HEK293 (cell line): ENCODE results near the gene BCL2.
A peak's percentile ranks its signal among the peaks of the same experiment; 100 is the strongest.

ENCODE experiments used
- CTCF ChIA-PET: fragments of 350-600 bp; formaldehyde crosslinking; extraction: SDS; loops from one replicate; lab custom pipeline; 2021; ENCODE audit warnings: antibody characterized with exemption; lab: Yijun Ruan, JAX
- POLR2A ChIA-PET: fragments of 300-600 bp; formaldehyde crosslinking; extraction: SDS; loops from one replicate; lab custom pipeline; 2020; ENCODE audit warnings: antibody characterized with exemption, inconsistent platforms; lab: Yijun Ruan, JAX
- H3K27ac ChIP-seq: fragments of 200-500 bp; sonication (Bioruptor generic); 2 replicates; pipeline ENCODE4 v1.5.1; 2014; ENCODE audit warnings: low read depth, low read length, control low read depth, inconsistent platforms; ENCODE audit errors: extremely low read depth
- H3K36me3 ChIP-seq, 2 experiments: fragments of 200-500 bp in 1 of 2; sonication (Bioruptor generic) in 1 of 2; 1 replicate in 1 of 2; 2 replicates in 1 of 2; pipeline ENCODE4 v1.5.1; 2014 to 2017; ENCODE audit warnings: inconsistent platforms in 2 of 2, low read length in 2 of 2; ENCODE audit not compliant: control insufficient read depth in 2 of 2, insufficient read depth in 1 of 2
- H3K4me1 ChIP-seq: fragments of 200-500 bp; sonication (Bioruptor generic); 2 replicates; pipeline ENCODE4 v1.5.1; 2014; ENCODE audit warnings: mild to moderate bottlenecking, low read length, inconsistent platforms; ENCODE audit not compliant: control insufficient read depth, insufficient read depth
- H3K4me3 ChIP-seq: 2 replicates; pipeline ENCODE4 v1.5.1; 2011; ENCODE audit warnings: low read depth, mild to moderate bottlenecking, control low read depth, low read length, moderate library complexity
- H3K9me3 ChIP-seq: fragments of 200-500 bp; sonication (Bioruptor generic); 2 replicates; pipeline ENCODE4 v1.5.1; 2014; ENCODE audit warnings: low read depth, low read length, inconsistent platforms; ENCODE audit not compliant: control insufficient read depth, insufficient read depth
- GLIS1 ChIP-seq: fragments of 450-650 bp; formaldehyde crosslinking; IDR thresholded peaks from 2 replicates; pipeline ENCODE4 v1.5.1; 2016; ENCODE audit warnings: missing biosample characterization, missing genetic modification characterization
- GLIS2 ChIP-seq: fragments of 450-650 bp; formaldehyde crosslinking; IDR thresholded peaks from 2 replicates; pipeline ENCODE4 v1.5.1; 2016; ENCODE audit warnings: missing biosample characterization, missing genetic modification characterization
- HOXC10 ChIP-seq: sonication (generic); formaldehyde crosslinking; IDR thresholded peaks from 2 replicates; pipeline ENCODE4 v1.8.1; 2023; ENCODE audit warnings: mild to moderate bottlenecking, missing genetic modification reagents
- OSR2 ChIP-seq: fragments of 450-650 bp; formaldehyde crosslinking; IDR thresholded peaks from 2 replicates; pipeline ENCODE4 v1.5.1; 2016; ENCODE audit warnings: missing biosample characterization, missing genetic modification characterization
- WT1 ChIP-seq: fragments of 450-650 bp; formaldehyde crosslinking; IDR thresholded peaks from 2 replicates; pipeline ENCODE4 v1.5.1; 2016; ENCODE audit warnings: missing biosample characterization, missing genetic modification characterization
- ZBTB17 ChIP-seq: fragments of 450-650 bp; formaldehyde crosslinking; IDR thresholded peaks from 2 replicates; pipeline ENCODE4 v1.5.1; 2016; ENCODE audit warnings: missing biosample characterization, missing genetic modification characterization
- ZBTB8A ChIP-seq: fragments of 450-650 bp; formaldehyde crosslinking; IDR thresholded peaks from 2 replicates; pipeline ENCODE4 v1.5.1; 2016; ENCODE audit warnings: missing biosample characterization, missing genetic modification characterization
- ZNF10 ChIP-seq: fragments of 450-650 bp; formaldehyde crosslinking; IDR thresholded peaks from 2 replicates; pipeline ENCODE4 v1.5.1; 2017; ENCODE audit warnings: missing biosample characterization, missing genetic modification characterization
- ZNF169 ChIP-seq: fragments of 450-650 bp; formaldehyde crosslinking; IDR thresholded peaks from 2 replicates; pipeline ENCODE4 v1.5.1; 2016; ENCODE audit warnings: missing biosample characterization, missing genetic modification characterization
- ZNF175 ChIP-seq: fragments of 450-650 bp; formaldehyde crosslinking; IDR thresholded peaks from 2 replicates; pipeline ENCODE4 v1.5.1; 2016; ENCODE audit warnings: missing biosample characterization, missing genetic modification characterization
- ZNF19 ChIP-seq: fragments of 450-650 bp; formaldehyde crosslinking; IDR thresholded peaks from 2 replicates; pipeline ENCODE4; 2016; ENCODE audit warnings: missing biosample characterization, missing genetic modification characterization, low read depth
- ZNF302 ChIP-seq: fragments of 450-650 bp; formaldehyde crosslinking; IDR thresholded peaks from 2 replicates; pipeline ENCODE4 v1.5.1; 2016; ENCODE audit warnings: missing biosample characterization, missing genetic modification characterization, low read depth
- ZNF341 ChIP-seq: fragments of 450-650 bp; formaldehyde crosslinking; IDR thresholded peaks from 2 replicates; pipeline ENCODE4; 2016; ENCODE audit warnings: low read depth, missing biosample characterization, missing genetic modification characterization
- ZNF658 ChIP-seq: fragments of 450-650 bp; formaldehyde crosslinking; IDR thresholded peaks from 2 replicates; pipeline ENCODE4; 2016; ENCODE audit warnings: missing biosample characterization, missing genetic modification characterization
- ZNF76 ChIP-seq: fragments of 450-650 bp; formaldehyde crosslinking; IDR thresholded peaks from 2 replicates; pipeline ENCODE4; 2016; ENCODE audit warnings: low read depth, missing biosample characterization, missing genetic modification characterization, borderline replicate concordance
- TF ChIP-seq, protein P1 (sequence below): fragments of 450-650 bp; formaldehyde crosslinking; IDR thresholded peaks from 2 replicates; pipeline ENCODE4 v1.5.1; 2017; ENCODE audit warnings: missing biosample characterization, missing genetic modification characterization
- TF ChIP-seq, protein P2 (sequence below): fragments of 450-650 bp; formaldehyde crosslinking; IDR thresholded peaks from 2 replicates; pipeline ENCODE4 v1.5.1; 2016; ENCODE audit warnings: missing biosample characterization, missing genetic modification characterization
- TF ChIP-seq, protein P3 (sequence below): fragments of 450-650 bp; formaldehyde crosslinking; IDR thresholded peaks from 2 replicates; pipeline ENCODE4 v1.5.1; 2016; ENCODE audit warnings: missing biosample characterization, missing genetic modification characterization
- TF ChIP-seq, protein P4 (sequence below): fragments of 450-650 bp; formaldehyde crosslinking; IDR thresholded peaks from 2 replicates; pipeline ENCODE4 v1.5.1; 2016; ENCODE audit warnings: missing biosample characterization, missing genetic modification characterization
- TF ChIP-seq, protein P5 (sequence below): fragments of 450-650 bp; formaldehyde crosslinking; IDR thresholded peaks from 2 replicates; pipeline ENCODE4 v1.5.1; 2016; ENCODE audit warnings: missing biosample characterization, missing genetic modification characterization, borderline replicate concordance
- TF ChIP-seq, protein P6 (sequence below): fragments of 450-650 bp; formaldehyde crosslinking; IDR thresholded peaks from 2 replicates; pipeline ENCODE4 v1.5.1; 2016; ENCODE audit warnings: missing biosample characterization, missing genetic modification characterization

Gene BCL2

DNA sequence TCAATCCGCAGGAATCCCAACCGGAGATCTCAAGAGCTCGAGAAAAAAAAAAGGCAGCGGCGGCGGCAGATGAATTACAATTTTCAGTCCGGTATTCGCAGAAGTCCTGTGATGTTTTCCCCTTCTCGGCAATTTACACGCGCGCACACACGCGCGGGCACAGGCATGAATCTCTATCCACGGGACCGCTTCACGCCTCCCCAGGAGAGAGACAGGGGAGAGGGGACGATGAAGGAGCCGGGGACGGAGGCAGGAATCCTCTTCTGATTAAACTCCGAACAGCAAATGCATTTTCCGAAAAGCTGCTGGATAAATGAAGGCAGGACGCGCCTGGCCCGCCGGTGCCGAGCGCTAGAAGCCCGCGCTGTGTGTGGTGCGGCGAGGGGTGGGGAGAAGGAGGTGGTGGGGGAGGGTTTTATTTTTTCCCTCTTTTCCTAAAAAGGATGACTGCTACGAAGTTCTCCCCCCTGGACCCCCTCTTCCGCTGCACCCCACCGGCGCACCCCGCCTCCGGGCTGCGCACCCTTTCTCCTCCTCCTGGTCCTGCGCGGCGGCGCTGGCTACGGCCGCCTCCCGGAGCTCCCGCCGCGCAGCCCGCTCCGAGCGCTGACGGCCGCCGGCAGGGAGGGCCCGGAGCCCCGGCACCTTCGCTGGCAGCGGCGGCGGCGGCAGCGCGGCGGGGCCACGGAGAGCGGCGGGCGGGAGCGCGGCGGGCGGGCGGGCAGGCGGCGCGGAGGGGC, at the start of gene BCL2 (continued):
- TF ChIP-seq ZNF76 (tag by site-specific recombination): no peak
- no peak for TF ChIP-seq ZNF658 (tag by site-specific recombination)
- 0 out of 2 replicates have a peak, but pooled peaks have one; percentile 67 for TF ChIP-seq ZBTB17 (tag by site-specific recombination)
- no peak for TF ChIP-seq WT1
- TF ChIP-seq OSR2 (tag by site-specific recombination): no peak
- peak; percentile 60; the same call in 1 of the 2 replicates for TF ChIP-seq GLIS2

DNA sequence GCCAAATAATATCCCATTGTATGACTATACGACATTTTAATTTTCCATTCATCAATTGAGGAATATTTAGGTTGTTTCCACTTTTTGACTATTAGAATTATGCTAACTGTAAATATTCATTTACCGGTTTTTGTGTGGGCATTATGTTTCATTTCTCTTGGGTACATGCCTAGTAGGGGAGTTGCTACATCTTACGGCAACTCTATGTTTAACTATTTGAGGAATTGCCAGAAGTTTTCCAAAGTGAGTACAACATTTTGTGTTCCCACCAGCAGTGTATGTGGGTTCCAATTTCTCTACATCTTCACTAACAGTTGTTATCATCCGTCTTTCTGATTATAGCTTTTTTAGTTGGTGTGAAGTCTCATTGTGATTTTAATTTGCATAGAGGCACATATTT, 49.0 kb upstream of the BCL2 start:
- Histone ChIP-seq H3K4me3 (no peak overlapping the region), H3K36me3 (no peaks in the 10 kb centered on the region; a peak in 1 of 3 replicates), H3K9me3 (no peaks in the 10 kb centered on the region), H3K4me1 (peaks cover 7% of the 10 kb centered on the region; the same call in 1 of the 2 replicates), H3K27ac (no peak overlapping the region)
- ChIA-PET POLR2A (interaction anchor here (1.0 to 1.6 kb wide), 2 partner anchors 37 to 53 kb away, joined by 3 to 29 read pairs; partner anchors contain the start of gene VPS4B), CTCF (interaction anchor here (0.6 kb wide), 1 partner anchor 48 kb away, joined by 3 read pairs; no protein-coding TSS in a partner anchor)
- TF ChIP-seq ZNF175 (tag by site-specific recombination): no peak
- TF ChIP-seq, protein P1, sequence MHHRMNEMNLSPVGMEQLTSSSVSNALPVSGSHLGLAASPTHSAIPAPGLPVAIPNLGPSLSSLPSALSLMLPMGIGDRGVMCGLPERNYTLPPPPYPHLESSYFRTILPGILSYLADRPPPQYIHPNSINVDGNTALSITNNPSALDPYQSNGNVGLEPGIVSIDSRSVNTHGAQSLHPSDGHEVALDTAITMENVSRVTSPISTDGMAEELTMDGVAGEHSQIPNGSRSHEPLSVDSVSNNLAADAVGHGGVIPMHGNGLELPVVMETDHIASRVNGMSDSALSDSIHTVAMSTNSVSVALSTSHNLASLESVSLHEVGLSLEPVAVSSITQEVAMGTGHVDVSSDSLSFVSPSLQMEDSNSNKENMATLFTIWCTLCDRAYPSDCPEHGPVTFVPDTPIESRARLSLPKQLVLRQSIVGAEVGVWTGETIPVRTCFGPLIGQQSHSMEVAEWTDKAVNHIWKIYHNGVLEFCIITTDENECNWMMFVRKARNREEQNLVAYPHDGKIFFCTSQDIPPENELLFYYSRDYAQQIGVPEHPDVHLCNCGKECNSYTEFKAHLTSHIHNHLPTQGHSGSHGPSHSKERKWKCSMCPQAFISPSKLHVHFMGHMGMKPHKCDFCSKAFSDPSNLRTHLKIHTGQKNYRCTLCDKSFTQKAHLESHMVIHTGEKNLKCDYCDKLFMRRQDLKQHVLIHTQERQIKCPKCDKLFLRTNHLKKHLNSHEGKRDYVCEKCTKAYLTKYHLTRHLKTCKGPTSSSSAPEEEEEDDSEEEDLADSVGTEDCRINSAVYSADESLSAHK: no peak
- TF ChIP-seq, protein P2, sequence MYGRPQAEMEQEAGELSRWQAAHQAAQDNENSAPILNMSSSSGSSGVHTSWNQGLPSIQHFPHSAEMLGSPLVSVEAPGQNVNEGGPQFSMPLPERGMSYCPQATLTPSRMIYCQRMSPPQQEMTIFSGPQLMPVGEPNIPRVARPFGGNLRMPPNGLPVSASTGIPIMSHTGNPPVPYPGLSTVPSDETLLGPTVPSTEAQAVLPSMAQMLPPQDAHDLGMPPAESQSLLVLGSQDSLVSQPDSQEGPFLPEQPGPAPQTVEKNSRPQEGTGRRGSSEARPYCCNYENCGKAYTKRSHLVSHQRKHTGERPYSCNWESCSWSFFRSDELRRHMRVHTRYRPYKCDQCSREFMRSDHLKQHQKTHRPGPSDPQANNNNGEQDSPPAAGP (tag by site-specific recombination): no peak
- TF ChIP-seq ZNF19 (tag by site-specific recombination): no peak
- no peak for TF ChIP-seq ZNF169 (tag by site-specific recombination)
- TF ChIP-seq, protein P3, sequence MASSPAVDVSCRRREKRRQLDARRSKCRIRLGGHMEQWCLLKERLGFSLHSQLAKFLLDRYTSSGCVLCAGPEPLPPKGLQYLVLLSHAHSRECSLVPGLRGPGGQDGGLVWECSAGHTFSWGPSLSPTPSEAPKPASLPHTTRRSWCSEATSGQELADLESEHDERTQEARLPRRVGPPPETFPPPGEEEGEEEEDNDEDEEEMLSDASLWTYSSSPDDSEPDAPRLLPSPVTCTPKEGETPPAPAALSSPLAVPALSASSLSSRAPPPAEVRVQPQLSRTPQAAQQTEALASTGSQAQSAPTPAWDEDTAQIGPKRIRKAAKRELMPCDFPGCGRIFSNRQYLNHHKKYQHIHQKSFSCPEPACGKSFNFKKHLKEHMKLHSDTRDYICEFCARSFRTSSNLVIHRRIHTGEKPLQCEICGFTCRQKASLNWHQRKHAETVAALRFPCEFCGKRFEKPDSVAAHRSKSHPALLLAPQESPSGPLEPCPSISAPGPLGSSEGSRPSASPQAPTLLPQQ (tag by site-specific recombination): no peak
- no peak for TF ChIP-seq ZNF10
- no peak for TF ChIP-seq ZNF341 (tag by site-specific recombination)
- TF ChIP-seq, protein P4, sequence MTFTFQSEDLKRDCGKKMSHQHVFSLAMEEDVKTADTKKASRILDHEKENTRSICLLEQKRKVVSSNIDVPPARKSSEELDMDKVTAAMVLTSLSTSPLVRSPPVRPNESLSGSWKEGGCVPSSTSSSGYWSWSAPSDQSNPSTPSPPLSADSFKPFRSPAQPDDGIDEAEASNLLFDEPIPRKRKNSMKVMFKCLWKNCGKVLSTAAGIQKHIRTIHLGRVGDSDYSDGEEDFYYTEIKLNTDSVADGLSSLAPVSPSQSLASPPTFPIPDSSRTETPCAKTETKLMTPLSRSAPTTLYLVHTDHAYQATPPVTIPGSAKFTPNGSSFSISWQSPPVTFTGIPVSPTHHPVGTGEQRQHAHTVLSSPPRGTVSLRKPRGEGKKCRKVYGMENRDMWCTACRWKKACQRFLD (tag by site-specific recombination): no peak
- TF ChIP-seq, protein P5, sequence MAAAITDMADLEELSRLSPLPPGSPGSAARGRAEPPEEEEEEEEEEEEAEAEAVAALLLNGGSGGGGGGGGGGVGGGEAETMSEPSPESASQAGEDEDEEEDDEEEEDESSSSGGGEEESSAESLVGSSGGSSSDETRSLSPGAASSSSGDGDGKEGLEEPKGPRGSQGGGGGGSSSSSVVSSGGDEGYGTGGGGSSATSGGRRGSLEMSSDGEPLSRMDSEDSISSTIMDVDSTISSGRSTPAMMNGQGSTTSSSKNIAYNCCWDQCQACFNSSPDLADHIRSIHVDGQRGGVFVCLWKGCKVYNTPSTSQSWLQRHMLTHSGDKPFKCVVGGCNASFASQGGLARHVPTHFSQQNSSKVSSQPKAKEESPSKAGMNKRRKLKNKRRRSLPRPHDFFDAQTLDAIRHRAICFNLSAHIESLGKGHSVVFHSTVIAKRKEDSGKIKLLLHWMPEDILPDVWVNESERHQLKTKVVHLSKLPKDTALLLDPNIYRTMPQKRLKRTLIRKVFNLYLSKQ (tag by site-specific recombination): no peak
- no peak for TF ChIP-seq GLIS1
- TF ChIP-seq ZNF302 (tag by site-specific recombination): no peak
- no peak for TF ChIP-seq HOXC10
- TF ChIP-seq, protein P6, sequence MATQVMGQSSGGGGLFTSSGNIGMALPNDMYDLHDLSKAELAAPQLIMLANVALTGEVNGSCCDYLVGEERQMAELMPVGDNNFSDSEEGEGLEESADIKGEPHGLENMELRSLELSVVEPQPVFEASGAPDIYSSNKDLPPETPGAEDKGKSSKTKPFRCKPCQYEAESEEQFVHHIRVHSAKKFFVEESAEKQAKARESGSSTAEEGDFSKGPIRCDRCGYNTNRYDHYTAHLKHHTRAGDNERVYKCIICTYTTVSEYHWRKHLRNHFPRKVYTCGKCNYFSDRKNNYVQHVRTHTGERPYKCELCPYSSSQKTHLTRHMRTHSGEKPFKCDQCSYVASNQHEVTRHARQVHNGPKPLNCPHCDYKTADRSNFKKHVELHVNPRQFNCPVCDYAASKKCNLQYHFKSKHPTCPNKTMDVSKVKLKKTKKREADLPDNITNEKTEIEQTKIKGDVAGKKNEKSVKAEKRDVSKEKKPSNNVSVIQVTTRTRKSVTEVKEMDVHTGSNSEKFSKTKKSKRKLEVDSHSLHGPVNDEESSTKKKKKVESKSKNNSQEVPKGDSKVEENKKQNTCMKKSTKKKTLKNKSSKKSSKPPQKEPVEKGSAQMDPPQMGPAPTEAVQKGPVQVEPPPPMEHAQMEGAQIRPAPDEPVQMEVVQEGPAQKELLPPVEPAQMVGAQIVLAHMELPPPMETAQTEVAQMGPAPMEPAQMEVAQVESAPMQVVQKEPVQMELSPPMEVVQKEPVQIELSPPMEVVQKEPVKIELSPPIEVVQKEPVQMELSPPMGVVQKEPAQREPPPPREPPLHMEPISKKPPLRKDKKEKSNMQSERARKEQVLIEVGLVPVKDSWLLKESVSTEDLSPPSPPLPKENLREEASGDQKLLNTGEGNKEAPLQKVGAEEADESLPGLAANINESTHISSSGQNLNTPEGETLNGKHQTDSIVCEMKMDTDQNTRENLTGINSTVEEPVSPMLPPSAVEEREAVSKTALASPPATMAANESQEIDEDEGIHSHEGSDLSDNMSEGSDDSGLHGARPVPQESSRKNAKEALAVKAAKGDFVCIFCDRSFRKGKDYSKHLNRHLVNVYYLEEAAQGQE (tag by site-specific recombination): no peak
- no peak for TF ChIP-seq ZBTB8A (tag by site-specific recombination)
